ENCODE measurements around the gene CASKIN2.
A peak's percentile ranks its signal among the peaks of the same experiment; 100 is the strongest.

Gene CASKIN2

GRCh38 chr17:75552425-75553294, 37.3 kb upstream of the CASKIN2 start:
- TF ChIP-seq CTCF (IDR thresholded peaks at IDR 0.05; ENCODE audit: control insufficient read depth, extremely low read depth, insufficient read depth): no peak
- no peak for DNase-seq (ENCODE audit: low read depth)
- no peak overlapping the region for H3K4me3 ChIP-seq (ENCODE audit: low read depth, low read length)

GRCh38 chr17:75551266-75551665, 35.9 kb upstream of the CASKIN2 start:
- DNase-seq (ENCODE audit: low read depth): no peak
- no peak overlapping the region for H3K4me3 ChIP-seq (ENCODE audit: low read depth, low read length)
- TF ChIP-seq CTCF (IDR thresholded peaks at IDR 0.05; ENCODE audit: control insufficient read depth, extremely low read depth, insufficient read depth): no peak

GRCh38 chr17:75550139-75550465, 34.8 kb upstream of the CASKIN2 start:
- TF ChIP-seq CTCF (IDR thresholded peaks at IDR 0.05; ENCODE audit: control insufficient read depth, extremely low read depth, insufficient read depth): no peak
- DNase-seq (ENCODE audit: low read depth): no peak
- peak overlapping the region; percentile 44 for H3K4me3 ChIP-seq (ENCODE audit: low read depth, low read length)

GRCh38 chr17:75549246-75550138, 34.2 kb upstream of the CASKIN2 start:
- peak; percentile 66 for DNase-seq (ENCODE audit: low read depth)
- peak overlapping the region; percentile 44 for H3K4me3 ChIP-seq (ENCODE audit: low read depth, low read length)
- no peak for TF ChIP-seq CTCF (IDR thresholded peaks at IDR 0.05; ENCODE audit: control insufficient read depth, extremely low read depth, insufficient read depth)

- no peak for DNase-seq (ENCODE audit: low read depth)
- no peak for TF ChIP-seq CTCF (IDR thresholded peaks at IDR 0.05; ENCODE audit: control insufficient read depth, extremely low read depth, insufficient read depth)
- no peak overlapping the region for H3K4me3 ChIP-seq (ENCODE audit: low read depth, low read length)
These were observed 33.5 kb upstream of the CASKIN2 start for GRCh38 chr17:75548813-75549212.

- TF ChIP-seq CTCF (IDR thresholded peaks at IDR 0.05; ENCODE audit: control insufficient read depth, extremely low read depth, insufficient read depth): no peak
- H3K4me3 ChIP-seq (ENCODE audit: low read depth, low read length): peak overlapping the region; percentile 21; the same call in 1 of the 2 replicates
- DNase-seq (ENCODE audit: low read depth): peak; percentile 65
These were observed 31.8 kb upstream of the CASKIN2 start for GRCh38 chr17:75547091-75547490.

Measured in LNCaP clone FGC (cell line).